Keratinocyte (primary cell): ENCODE measurements around the gene C15orf40. TPM values are rescaled to one million over a fixed set of nuclear protein-coding genes. Genes with fewer than 3 reads are reported as not detected.

Source experiments
- DNase-seq: peaks from one replicate; pipeline ENCODE4 v3.0.0-alpha.2; 2011; ENCODE audit warnings: low read depth, missing footprints, low spot score
- FAIRE-seq: peaks from 2 replicates; lab custom pipeline; 2011; peaks lifted over from hg19 to GRCh38; lab: Jason Lieb, UNC
- H2AFZ ChIP-seq: 2 replicates; pipeline ENCODE4 v1.6.0; 2012; ENCODE audit warnings: low read length, control low read depth, inconsistent platforms; ENCODE audit not compliant: control insufficient read depth
- H3K27ac ChIP-seq: 2 replicates; pipeline ENCODE4 v1.5.1; 2011; ENCODE audit warnings: low read length; ENCODE audit not compliant: control insufficient read depth, insufficient read depth
- H3K27me3 ChIP-seq: 3 replicates; pipeline ENCODE4 v1.6.0; 2011; ENCODE audit warnings: low read length; ENCODE audit not compliant: control insufficient read depth, insufficient read depth; ENCODE audit errors: extremely low read depth
- H3K36me3 ChIP-seq, 2 experiments: 2 replicates in 1 of 2; 3 replicates in 1 of 2; pipeline ENCODE4 v1.5.1; 2011; ENCODE audit warnings: low read length in 2 of 2, mild to moderate bottlenecking in 1 of 2; ENCODE audit not compliant: control insufficient read depth in 2 of 2, insufficient read depth in 2 of 2; ENCODE audit errors: extremely low read depth in 1 of 2
- H3K4me1 ChIP-seq: 3 replicates; pipeline ENCODE4 v1.5.1; 2011; ENCODE audit warnings: low read length; ENCODE audit not compliant: control insufficient read depth, insufficient read depth; ENCODE audit errors: extremely low read depth
- H3K4me2 ChIP-seq: 3 replicates; pipeline ENCODE4 v1.6.0; 2011; ENCODE audit warnings: low read depth, low read length; ENCODE audit not compliant: control insufficient read depth, insufficient read depth; ENCODE audit errors: extremely low read depth
- H3K4me3 ChIP-seq, 3 experiments: fragments of 200-600 bp in 1 of 3; sonication (generic) in 1 of 3; 2 replicates in 2 of 3; 3 replicates in 1 of 3; pipeline ENCODE4 v1.5.1; 2011 to 2016; ENCODE audit warnings: low read length in 3 of 3, mild to moderate bottlenecking in 3 of 3, control low read depth in 2 of 3, inconsistent platforms in 1 of 3, low read depth in 1 of 3, mixed read lengths in 1 of 3, mixed run types in 1 of 3, moderate library complexity in 1 of 3; ENCODE audit not compliant: control insufficient read depth in 2 of 3, insufficient read depth in 2 of 3; ENCODE audit errors: extremely low read depth in 1 of 3
- H3K79me2 ChIP-seq: 2 replicates; pipeline ENCODE4 v1.6.0; 2012; ENCODE audit warnings: low read length; ENCODE audit not compliant: control insufficient read depth, insufficient read depth
- H3K9ac ChIP-seq: 3 replicates; pipeline ENCODE4 v1.6.0; 2011; ENCODE audit warnings: low read length; ENCODE audit not compliant: control insufficient read depth, insufficient read depth; ENCODE audit errors: extremely low read depth
- H3K9me1 ChIP-seq: 3 replicates; pipeline ENCODE4 v1.6.0; 2011; ENCODE audit warnings: low read length; ENCODE audit not compliant: control insufficient read depth, insufficient read depth; ENCODE audit errors: extremely low read depth
- H3K9me3 ChIP-seq: 2 replicates; pipeline ENCODE4 v1.5.1; 2012; ENCODE audit warnings: low read depth, low read length; ENCODE audit not compliant: control insufficient read depth
- H4K20me1 ChIP-seq: 3 replicates; pipeline ENCODE4 v1.6.0; 2011; ENCODE audit warnings: low read length; ENCODE audit not compliant: control insufficient read depth, insufficient read depth; ENCODE audit errors: extremely low read depth
- CTCF ChIP-seq, 3 experiments: IDR thresholded peaks in 1 of 3; conservative IDR thresholded peaks in 1 of 3; optimal IDR thresholded peaks in 1 of 3; 2 replicates in 2 of 3; 3 replicates in 1 of 3; pipeline versions ENCODE3 to v1.5.1; 2011; ENCODE audit warnings: low read length in 3 of 3, mild to moderate bottlenecking in 3 of 3, moderate library complexity in 2 of 3, control low read depth in 1 of 3, inconsistent platforms in 1 of 3; ENCODE audit not compliant: insufficient read depth in 2 of 3; ENCODE audit errors: extremely low read depth in 1 of 3
- EZH2 ChIP-seq: IDR thresholded peaks from one replicate; pipeline ENCODE4 v1.6.1; 2012; ENCODE audit warnings: inconsistent platforms, mild to moderate bottlenecking, low read length, moderate library complexity
- dilution Hi-C: fragments of 300-500 bp; cut with MboI; formaldehyde crosslinking; loops from one replicate; pipeline ENCODE4 v1.7.0; 2020; ENCODE audit warnings: low sequenced_read_pairs; ENCODE audit not compliant: extremely low pct_ligation_motif_present
- polyA plus RNA-seq, 5 experiments: library from polyadenylated mRNA; depleted of rRNA in 3 of 5; stranded (reverse) in 3 of 5; stranded (forward) in 1 of 5; unstranded in 1 of 5; fragments of >200 nt; gene quantifications; 1 replicate in 1 of 5; 2 replicates in 3 of 5; 3 replicates in 1 of 5; pipeline versions ENCODE4 v1.2.1 to v1.2.3, GENCODE V29; 2011 to 2012; ENCODE audit warnings: missing spikeins in 2 of 5, low read depth in 1 of 5, low replicate concordance in 1 of 5

C15orf40 gene
- polyA plus RNA-seq, 1 donor (not counting 4 experiments of a cell fraction or from before 2014, with no cell fraction given): 26.6 TPM

DNA sequence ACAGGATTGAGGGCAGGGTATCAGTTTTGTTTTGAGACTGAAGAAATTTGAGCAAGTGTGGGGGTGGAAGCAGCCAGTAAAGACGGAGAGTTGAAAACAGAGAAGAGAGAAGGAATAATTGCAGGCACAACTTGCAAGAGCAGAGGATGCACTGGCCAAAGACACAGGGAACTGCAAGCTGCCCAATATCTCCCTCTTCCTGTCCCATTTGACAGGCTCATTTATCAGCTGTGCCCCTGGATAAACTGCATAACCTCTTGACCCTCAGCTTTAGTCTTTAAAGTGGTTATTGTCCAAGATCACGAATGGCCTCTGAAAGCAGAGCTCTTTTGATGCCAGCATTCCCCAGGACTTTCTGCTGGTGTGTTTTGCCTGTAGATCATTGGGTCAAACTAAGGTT is 30.5 kb downstream of the C15orf40 start:
- FAIRE-seq: no peak
- no peaks in the 10 kb centered on the region for H3K9me1 ChIP-seq
- dilution Hi-C loops: no loop called here

GRCh38 chr15:82979726-82980125 is 31.7 kb downstream of the C15orf40 start:
- no peaks in the 10 kb centered on the region for H3K4me1 ChIP-seq
- no peak overlapping the region for H2AFZ ChIP-seq
- no peak overlapping the region for H3K9ac ChIP-seq
- dilution Hi-C loops: no loop called here
- DNase-seq (no peak), FAIRE-seq (no peak)
- H3K27me3 ChIP-seq: no peaks in the 10 kb centered on the region
- H3K27ac ChIP-seq: no peak overlapping the region
- H3K79me2 ChIP-seq: no peaks in the 10 kb centered on the region
- TF ChIP-seq CTCF (optimal IDR thresholded peaks at IDR 0.05 in 1 of 3, IDR thresholded peaks at IDR 0.05 in 1 of 3, conservative IDR thresholded peaks at IDR 0.05 in 1 of 3; ENCODE audit: extremely low read depth in 1 of 3, insufficient read depth in 2 of 3, low read length in 3 of 3): no peak
- TF ChIP-seq EZH2: no peak
- no peak overlapping the region for H3K4me3 ChIP-seq
- H3K4me2 ChIP-seq: no peak overlapping the region
- H3K9me1 ChIP-seq: no peaks in the 10 kb centered on the region
- no peaks in the 10 kb centered on the region for H4K20me1 ChIP-seq
- H3K36me3 ChIP-seq: no peaks in the 10 kb centered on the region
- no peaks in the 10 kb centered on the region for H3K9me3 ChIP-seq

More for the DNA sequence above, 30.5 kb downstream of the C15orf40 start:
- Histone ChIP-seq H3K9me3 (no peaks in the 10 kb centered on the region), H2AFZ (no peak overlapping the region), H4K20me1 (no peaks in the 10 kb centered on the region), H3K4me3 (no peak overlapping the region), H3K36me3 (no peaks in the 10 kb centered on the region), H3K27ac (no peak overlapping the region), H3K9ac (no peak overlapping the region), H3K79me2 (no peaks in the 10 kb centered on the region), H3K27me3 (no peaks in the 10 kb centered on the region), H3K4me1 (peaks cover 7% of the 10 kb centered on the region), H3K4me2 (no peak overlapping the region)
- DNase-seq: no peak
- no peak for TF ChIP-seq EZH2
- TF ChIP-seq CTCF (optimal IDR thresholded peaks at IDR 0.05 in 1 of 3, IDR thresholded peaks at IDR 0.05 in 1 of 3, conservative IDR thresholded peaks at IDR 0.05 in 1 of 3; ENCODE audit: extremely low read depth in 1 of 3, insufficient read depth in 2 of 3, low read length in 3 of 3): no peak
